ENCODE data around the gene MPRIP.

The MPRIP gene

GRCh38 chr17:17225901-17226300 is 183.6 kb downstream of the MPRIP start:
- ATAC-seq (ENCODE audit: insufficient read depth, low read depth) = no peak
- Histone ChIP-seq H3K4me1 (ENCODE audit: insufficient read depth, low read length) (no peaks in the 10 kb centered on the region), H3K79me2 (ENCODE audit: insufficient read depth, low read length) (peaks cover 2% of the 10 kb centered on the region; the same call in 1 of the 2 replicates), H3K36me3 (ENCODE audit: insufficient read depth, low read length) (peaks cover 93% of the 10 kb centered on the region), H3K4me2 (ENCODE audit: insufficient read depth, low read length) (no peak overlapping the region), H3K9me3 (ENCODE audit: insufficient read depth, low read length, severe bottlenecking) (no peaks in the 10 kb centered on the region), H3K4me3 (ENCODE audit: low read depth in 1 of 2, low read length in 2 of 2) (no peak overlapping the region), H2AFZ (ENCODE audit: low read depth, low read length) (no peak overlapping the region), H3K27ac (ENCODE audit: low read length) (no peak overlapping the region), H4K20me1 (ENCODE audit: insufficient read depth, low read length) (peaks cover 15% of the 10 kb centered on the region), H3K9ac (ENCODE audit: low read depth, low read length) (no peak overlapping the region), H3K27me3 (ENCODE audit: insufficient read depth, low read length, poor library complexity) (no peaks in the 10 kb centered on the region)
- TF ChIP-seq, protein P1, sequence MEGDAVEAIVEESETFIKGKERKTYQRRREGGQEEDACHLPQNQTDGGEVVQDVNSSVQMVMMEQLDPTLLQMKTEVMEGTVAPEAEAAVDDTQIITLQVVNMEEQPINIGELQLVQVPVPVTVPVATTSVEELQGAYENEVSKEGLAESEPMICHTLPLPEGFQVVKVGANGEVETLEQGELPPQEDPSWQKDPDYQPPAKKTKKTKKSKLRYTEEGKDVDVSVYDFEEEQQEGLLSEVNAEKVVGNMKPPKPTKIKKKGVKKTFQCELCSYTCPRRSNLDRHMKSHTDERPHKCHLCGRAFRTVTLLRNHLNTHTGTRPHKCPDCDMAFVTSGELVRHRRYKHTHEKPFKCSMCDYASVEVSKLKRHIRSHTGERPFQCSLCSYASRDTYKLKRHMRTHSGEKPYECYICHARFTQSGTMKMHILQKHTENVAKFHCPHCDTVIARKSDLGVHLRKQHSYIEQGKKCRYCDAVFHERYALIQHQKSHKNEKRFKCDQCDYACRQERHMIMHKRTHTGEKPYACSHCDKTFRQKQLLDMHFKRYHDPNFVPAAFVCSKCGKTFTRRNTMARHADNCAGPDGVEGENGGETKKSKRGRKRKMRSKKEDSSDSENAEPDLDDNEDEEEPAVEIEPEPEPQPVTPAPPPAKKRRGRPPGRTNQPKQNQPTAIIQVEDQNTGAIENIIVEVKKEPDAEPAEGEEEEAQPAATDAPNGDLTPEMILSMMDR (IDR thresholded peaks at IDR 0.05; ENCODE audit: borderline replicate concordance, extremely low read depth, low read length, poor library complexity, severe bottlenecking) = no peak
- no peak for DNase-seq

DNA sequence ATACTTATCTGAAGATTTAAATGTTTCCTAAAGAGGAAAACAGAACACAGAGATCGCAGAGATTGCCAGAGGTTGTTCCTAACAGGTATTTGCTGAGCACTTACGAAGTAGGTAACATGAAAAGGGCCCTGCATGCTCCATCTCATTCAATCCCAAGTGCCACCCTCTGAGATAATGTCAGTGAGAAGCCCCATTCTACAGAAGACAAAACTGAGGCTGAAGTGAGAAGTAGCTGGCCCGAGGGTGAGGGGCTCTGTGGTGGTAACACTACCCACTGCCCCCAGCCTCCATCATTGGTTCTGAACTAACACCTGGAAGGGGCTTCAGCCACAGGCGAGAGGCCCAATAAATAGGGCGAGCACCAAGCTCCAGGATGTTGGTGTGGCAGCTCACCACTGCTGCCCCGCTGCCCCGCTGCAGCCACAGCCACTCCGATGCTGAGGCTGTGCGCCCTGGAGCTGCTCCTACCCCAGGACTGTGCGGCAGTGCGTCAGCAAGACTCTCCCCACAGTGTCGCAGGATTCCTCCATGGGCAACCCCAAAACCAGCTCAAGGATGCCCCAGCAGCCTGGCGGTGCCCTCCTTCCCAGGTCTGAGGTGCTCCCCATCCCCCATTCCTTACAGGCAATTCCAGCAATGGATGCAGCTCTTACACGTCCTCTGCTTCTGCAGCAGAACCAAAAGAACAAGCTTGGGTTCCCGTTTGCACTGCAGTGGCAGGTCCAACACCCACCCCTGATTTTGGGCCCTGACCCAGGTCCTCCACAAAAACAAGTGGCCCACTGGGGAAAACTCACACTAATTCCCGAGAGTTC is 184.4 kb downstream of the MPRIP start:
- Histone ChIP-seq H3K9ac (ENCODE audit: low read depth, low read length) (no peak overlapping the region), H4K20me1 (ENCODE audit: insufficient read depth, low read length) (peaks cover 15% of the 10 kb centered on the region), H3K27ac (ENCODE audit: low read length) (no peak overlapping the region), H3K36me3 (ENCODE audit: insufficient read depth, low read length) (peaks cover 93% of the 10 kb centered on the region), H2AFZ (ENCODE audit: low read depth, low read length) (no peak overlapping the region), H3K4me1 (ENCODE audit: insufficient read depth, low read length) (no peaks in the 10 kb centered on the region), H3K9me3 (ENCODE audit: insufficient read depth, low read length, severe bottlenecking) (no peaks in the 10 kb centered on the region), H3K4me3 (ENCODE audit: low read depth in 1 of 2, low read length in 2 of 2) (no peak overlapping the region), H3K27me3 (ENCODE audit: insufficient read depth, low read length, poor library complexity) (no peaks in the 10 kb centered on the region), H3K79me2 (ENCODE audit: insufficient read depth, low read length) (peaks cover 2% of the 10 kb centered on the region; the same call in 1 of the 2 replicates), H3K4me2 (ENCODE audit: insufficient read depth, low read length) (no peak overlapping the region)
- DNase-seq = no peak
- TF ChIP-seq, protein P1 (IDR thresholded peaks at IDR 0.05; ENCODE audit: borderline replicate concordance, extremely low read depth, low read length, poor library complexity, severe bottlenecking) = no peak
- TF ChIP-seq EZH2 (IDR thresholded peaks at IDR 0.05; ENCODE audit: borderline replicate concordance, low read depth, low read length, severe bottlenecking) = no peak
- ATAC-seq (ENCODE audit: insufficient read depth, low read depth) = no peak

DNA sequence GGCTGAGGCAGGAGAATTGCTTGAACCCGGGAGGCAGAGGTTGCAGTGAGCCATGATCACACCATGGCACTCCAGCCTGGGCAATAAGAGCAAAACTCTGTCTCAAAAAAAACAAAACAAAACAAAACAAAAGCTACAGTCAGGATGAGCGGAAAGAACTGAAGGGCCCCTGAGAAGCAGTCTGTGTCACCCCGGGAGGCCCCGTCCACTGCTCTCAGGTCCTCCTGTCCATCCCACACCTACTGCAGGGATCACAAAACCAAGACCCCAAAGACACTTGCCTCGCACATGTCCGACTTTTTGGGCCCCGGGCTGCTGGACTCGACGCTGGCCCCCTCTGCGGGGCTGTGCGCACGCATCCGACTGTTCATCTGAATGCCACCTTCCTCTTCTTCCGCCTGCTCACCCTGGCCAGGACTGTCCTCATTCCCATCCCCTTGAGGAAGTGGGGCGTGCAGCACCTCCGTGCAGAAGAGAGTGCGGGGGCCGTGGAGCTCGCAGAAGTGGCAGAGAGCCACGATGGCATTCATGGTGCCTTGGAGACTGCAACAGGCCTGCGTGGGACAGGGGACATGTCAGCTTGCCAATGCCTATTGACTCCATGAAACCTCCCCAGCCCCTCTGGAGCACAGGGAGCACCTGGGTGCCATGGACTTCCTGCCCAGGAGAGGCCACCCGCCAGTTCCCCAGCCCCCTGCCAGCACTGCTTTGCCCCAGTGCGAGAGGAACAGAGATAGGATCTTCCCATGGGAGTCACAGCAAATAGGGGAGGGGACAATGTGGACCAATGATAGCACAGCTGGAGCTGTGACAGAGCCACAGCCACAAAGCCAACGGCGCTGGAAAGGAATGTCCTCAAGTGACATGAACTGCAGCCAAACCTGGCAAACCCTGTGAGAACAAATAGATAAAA is 185.6 kb downstream of the MPRIP start:
- TF ChIP-seq, protein P1 (IDR thresholded peaks at IDR 0.05; ENCODE audit: borderline replicate concordance, extremely low read depth, low read length, poor library complexity, severe bottlenecking) = no peak
- no peak for TF ChIP-seq EZH2 (IDR thresholded peaks at IDR 0.05; ENCODE audit: borderline replicate concordance, low read depth, low read length, severe bottlenecking)
- peaks cover 15% of the 10 kb centered on the region for H4K20me1 ChIP-seq (ENCODE audit: insufficient read depth, low read length)
- ATAC-seq (ENCODE audit: insufficient read depth, low read depth) (no peak), DNase-seq (no peak)
- no peaks in the 10 kb centered on the region for H3K4me1 ChIP-seq (ENCODE audit: insufficient read depth, low read length)
- H3K9me3 ChIP-seq (ENCODE audit: insufficient read depth, low read length, severe bottlenecking) = no peaks in the 10 kb centered on the region
- no peak overlapping the region for H2AFZ ChIP-seq (ENCODE audit: low read depth, low read length)
- no peak overlapping the region for H3K27ac ChIP-seq (ENCODE audit: low read length)
- H3K4me3 ChIP-seq (ENCODE audit: low read depth in 1 of 2, low read length in 2 of 2) = no peak overlapping the region
- H3K9ac ChIP-seq (ENCODE audit: low read depth, low read length) = no peak overlapping the region
- H3K27me3 ChIP-seq (ENCODE audit: insufficient read depth, low read length, poor library complexity) = no peaks in the 10 kb centered on the region
- peaks cover 12% of the 10 kb centered on the region; the same call in 1 of the 2 replicates for H3K79me2 ChIP-seq (ENCODE audit: insufficient read depth, low read length)
- H3K36me3 ChIP-seq (ENCODE audit: insufficient read depth, low read length) = peaks cover 94% of the 10 kb centered on the region
- no peak overlapping the region for H3K4me2 ChIP-seq (ENCODE audit: insufficient read depth, low read length)

All from DND-41 (cell line).